K562 (cell line): ENCODE data around the gene CHM. TPM values are rescaled to one million over a fixed set of nuclear protein-coding genes. Genes with fewer than 3 reads are reported as not detected.

Experiments used
- ATAC-seq: fragments of 200-7000 bp; cut with Tn5 transposase; 3 replicates; pipeline ENCODE4 v1.9.1; 2020; ENCODE audit warnings: moderate library complexity
- BruUV-seq: library from RNA; stranded (reverse); fragments of 400-500 nt; replicated peaks from 2 replicates; lab custom pipeline; 2021; lab: Mats Ljungman, UMichigan
- CTCF ChIA-PET: fragments of 300-600 bp; formaldehyde crosslinking; extraction: SDS; loops from one replicate; lab custom pipeline; 2021; ENCODE audit warnings: low intra/inter-chr PET ratio; lab: Yijun Ruan, JAX
- POLR2A ChIA-PET: fragments of 300-600, 350-650 bp; sonication (Branson Sonifier 250); formaldehyde crosslinking; extraction: SDS; loops from one replicate; lab custom pipeline; 2021; ENCODE audit warnings: antibody characterized with exemption, inconsistent platforms; lab: Yijun Ruan, JAX
- DNase-seq, 4 experiments: peaks; one replicate each; pipeline versions ENCODE4 v3.0.0 to v3.0.0-alpha.2; 2011 to 2018; ENCODE audit warnings: low spot score in 3 of 4, mixed read lengths in 3 of 4; ENCODE audit errors: extremely low read depth in 1 of 4
- FAIRE-seq: peaks from 2 replicates; lab custom pipeline; 2011; peaks lifted over from hg19 to GRCh38; lab: Jason Lieb, UNC
- H2AFZ ChIP-seq: 2 replicates; pipeline ENCODE4 v1.6.0; 2011; ENCODE audit warnings: low read depth, low read length, control low read depth, inconsistent platforms
- H3K27ac ChIP-seq: fragments of 200-600 bp; 3 replicates; pipeline ENCODE4 v1.8.0; 2011; ENCODE audit warnings: low read depth, mild to moderate bottlenecking, control low read depth, inconsistent platforms, low read length, moderate library complexity, mixed read lengths; ENCODE audit errors: extremely low read depth
- H3K27me3 ChIP-seq, 2 experiments: fragments of 300-600 bp in 1 of 2; 2 replicates in 1 of 2; 3 replicates in 1 of 2; pipeline versions ENCODE4 v1.6.0 to v1.8.0; 2011; ENCODE audit warnings: inconsistent platforms in 2 of 2, low read length in 2 of 2, mild to moderate bottlenecking in 1 of 2, mixed read lengths in 1 of 2, moderate library complexity in 1 of 2; ENCODE audit not compliant: control insufficient read depth in 2 of 2, insufficient read depth in 2 of 2
- H3K36me3 ChIP-seq: fragments of 300-600 bp; 3 replicates; pipeline ENCODE4 v1.8.0; 2011; ENCODE audit warnings: mild to moderate bottlenecking, low read length, inconsistent platforms; ENCODE audit not compliant: control insufficient read depth, insufficient read depth
- H3K4me1 ChIP-seq, 2 experiments: fragments of 200-600 bp in 1 of 2; replicated peaks in 1 of 2; 2 replicates in 1 of 2; 3 replicates in 1 of 2; pipeline versions ENCODE4 v1.5.1 to v1.8.0; 2011; ENCODE audit warnings: inconsistent platforms in 2 of 2, low read length in 2 of 2, mild to moderate bottlenecking in 1 of 2, mixed read lengths in 1 of 2, moderate library complexity in 1 of 2; ENCODE audit not compliant: control insufficient read depth in 2 of 2, insufficient read depth in 2 of 2
- H3K4me2 ChIP-seq: 2 replicates; pipeline ENCODE4 v1.6.1; 2011; ENCODE audit warnings: low read length, control low read depth, inconsistent platforms, mixed read lengths; ENCODE audit not compliant: insufficient read depth
- H3K4me3 ChIP-seq: fragments of 200-600 bp; sonication (generic), shearing (Covaris generic); 2 replicates; pipeline ENCODE4 v1.5.1; 2016; ENCODE audit warnings: control low read depth, inconsistent platforms
- H3K79me2 ChIP-seq: fragments of 200-600 bp; 3 replicates; pipeline ENCODE4 v1.8.0; 2011; ENCODE audit warnings: low read length, inconsistent platforms; ENCODE audit not compliant: control insufficient read depth, insufficient read depth
- H3K9ac ChIP-seq, 2 experiments: 2 replicates each; pipeline versions ENCODE4 v1.6.0 to v1.6.1; 2011; ENCODE audit warnings: low read depth in 2 of 2, low read length in 2 of 2, control low read depth in 1 of 2, inconsistent platforms in 1 of 2, mild to moderate bottlenecking in 1 of 2, mixed read lengths in 1 of 2; ENCODE audit not compliant: insufficient read depth in 1 of 2
- H3K9me1 ChIP-seq: one replicate; pipeline ENCODE4 v1.6.0; 2011; ENCODE audit warnings: inconsistent platforms, mild to moderate bottlenecking, low read length, moderate library complexity; ENCODE audit not compliant: control insufficient read depth, insufficient read depth
- H3K9me3 ChIP-seq: replicated peaks from 2 replicates; pipeline ENCODE4 v1.5.1; 2011; ENCODE audit warnings: low read depth, low read length, inconsistent platforms; ENCODE audit not compliant: control insufficient read depth, insufficient read depth
- H4K20me1 ChIP-seq: replicated peaks from 2 replicates; pipeline ENCODE4 v1.6.1; 2011; ENCODE audit warnings: low read length, inconsistent platforms, mixed read lengths; ENCODE audit not compliant: control insufficient read depth, insufficient read depth
- FOXK2 ChIP-seq, 2 experiments: fragments of 450-650 bp; IDR thresholded peaks in 1 of 2; conservative IDR thresholded peaks in 1 of 2; 2 replicates each; pipeline ENCODE4 v1.6.1; 2016; ENCODE audit warnings: low read depth in 2 of 2, mild to moderate bottlenecking in 1 of 2
- HBP1 ChIP-seq: fragments of 450-650 bp; formaldehyde crosslinking; IDR thresholded peaks from 2 replicates; pipeline ENCODE4 v1.4.0; 2022; ENCODE audit warnings: missing genetic modification characterization
- STAG1 ChIP-seq: sonication (generic); formaldehyde crosslinking; IDR thresholded peaks from 2 replicates; pipeline ENCODE4 v1.5.0; 2020; ENCODE audit warnings: missing genetic modification reagents, borderline replicate concordance
- ZNF408 ChIP-seq: fragments of 250-450 bp; sonication (Bioruptor Pico); IDR thresholded peaks from 2 replicates; pipeline ENCODE4 v1.4.0; 2020; ENCODE audit warnings: low read depth, mild to moderate bottlenecking, moderate library complexity
- ZNF507 ChIP-seq: conservative IDR thresholded peaks from 2 replicates; pipeline ENCODE4 v1.6.1; 2017; ENCODE audit warnings: missing genetic modification characterization, missing compliant biosample characterization
- in situ Hi-C: fragments of 300-500 bp; cut with MboI; formaldehyde crosslinking; loops from 4 replicates; pipeline ENCODE4 v1.15.0; 2018; ENCODE audit warnings: inconsistent platforms, mixed read lengths
- intact Hi-C: fragments of 100-400 bp; cut with micrococcal nuclease; formaldehyde crosslinking; loops from 2 replicates; pipeline ENCODE4 v1.14.2; 2022
- polyA plus RNA-seq, 8 experiments: library from polyadenylated mRNA; depleted of rRNA in 4 of 8; stranded (reverse) in 5 of 8; unstranded in 3 of 8; fragments of >200 nt; fragmentation: Nextera tagmentation in 2 of 8; fragmentation: Illumina TruSeq in 1 of 8; extraction: Ambion mirVana in 2 of 8; extraction: Trizol in 1 of 8; gene quantifications; 2 replicates each; pipeline versions ENCODE4 v1.2.1 to v1.2.3, GENCODE V29; 2011 to 2014; ENCODE audit warnings: inconsistent platforms in 1 of 8, missing spikeins in 1 of 8
- total RNA-seq, 7 experiments: library from RNA; depleted of rRNA in 6 of 7; stranded (reverse); fragments of >200 nt in 6 of 7; fragmentation: Illumina TruSeq in 2 of 7; extraction: Trizol in 2 of 7; gene quantifications; 2 replicates each; pipeline versions ENCODE4 v1.2.1 to v1.2.3, GENCODE V29; 2011 to 2021; ENCODE audit warnings: low replicate concordance in 1 of 7
- TF ChIP-seq, protein P1 (sequence below): fragments of 450-650 bp; IDR thresholded peaks from 2 replicates; pipeline ENCODE4 v1.6.1; 2017; ENCODE audit warnings: antibody characterized with exemption

Gene CHM
- total and polyA plus RNA-seq, 9 of the 15 experiments (the other 6 are each of a cell fraction or from before 2014, with no cell fraction given) = 2.2 to 9.0 (median 4.6) TPM

DNA sequence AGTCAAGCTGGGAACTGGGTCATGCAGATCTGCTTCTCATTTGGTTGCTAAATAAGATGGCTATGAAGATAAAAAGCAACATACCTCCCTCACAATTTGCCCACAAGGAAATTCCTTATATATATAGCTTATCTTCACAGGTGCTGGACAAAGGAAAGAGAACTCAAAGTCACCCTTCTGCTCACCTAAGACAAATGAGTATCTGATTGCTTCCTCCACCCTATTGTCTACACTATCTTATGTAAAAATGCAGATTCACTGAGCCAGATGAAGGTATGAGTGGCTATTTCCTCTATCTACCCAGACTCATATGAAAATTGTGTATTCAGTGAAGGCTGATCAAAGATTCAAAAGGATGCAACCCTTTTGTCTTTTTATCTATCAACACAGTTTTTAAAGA lies 50.8 kb downstream of the CHM start:
- no peaks in the 10 kb centered on the region for H3K36me3 ChIP-seq
- intact Hi-C loops = no loop called here

More for the DNA sequence above, 50.8 kb downstream of the CHM start:
- no peak for FAIRE-seq
- TF ChIP-seq ZNF507 (tag) (no peak), ZNF408 (CRISPR knock-in tag) (no peak), STAG1 (CRISPR knock-in tag) (no peak), HBP1 (CRISPR knock-in tag) (no peak), FOXK2 (conservative IDR thresholded peaks at IDR 0.05 in 1 of 2, IDR thresholded peaks at IDR 0.05 in 1 of 2; ENCODE audit: low read depth in 2 of 2) (no peak)
- TF ChIP-seq, protein P1, sequence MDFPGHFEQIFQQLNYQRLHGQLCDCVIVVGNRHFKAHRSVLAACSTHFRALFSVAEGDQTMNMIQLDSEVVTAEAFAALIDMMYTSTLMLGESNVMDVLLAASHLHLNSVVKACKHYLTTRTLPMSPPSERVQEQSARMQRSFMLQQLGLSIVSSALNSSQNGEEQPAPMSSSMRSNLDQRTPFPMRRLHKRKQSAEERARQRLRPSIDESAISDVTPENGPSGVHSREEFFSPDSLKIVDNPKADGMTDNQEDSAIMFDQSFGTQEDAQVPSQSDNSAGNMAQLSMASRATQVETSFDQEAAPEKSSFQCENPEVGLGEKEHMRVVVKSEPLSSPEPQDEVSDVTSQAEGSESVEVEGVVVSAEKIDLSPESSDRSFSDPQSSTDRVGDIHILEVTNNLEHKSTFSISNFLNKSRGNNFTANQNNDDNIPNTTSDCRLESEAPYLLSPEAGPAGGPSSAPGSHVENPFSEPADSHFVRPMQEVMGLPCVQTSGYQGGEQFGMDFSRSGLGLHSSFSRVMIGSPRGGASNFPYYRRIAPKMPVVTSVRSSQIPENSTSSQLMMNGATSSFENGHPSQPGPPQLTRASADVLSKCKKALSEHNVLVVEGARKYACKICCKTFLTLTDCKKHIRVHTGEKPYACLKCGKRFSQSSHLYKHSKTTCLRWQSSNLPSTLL = no peak
- ChIA-PET CTCF (no interaction called here), POLR2A (no interaction called here)
- H3K9ac ChIP-seq = no peak overlapping the region
- no peak overlapping the region for H3K4me2 ChIP-seq
- no peaks in the 10 kb centered on the region for H3K79me2 ChIP-seq
- no peaks in the 10 kb centered on the region for H3K27me3 ChIP-seq
- no peak overlapping the region for H3K4me3 ChIP-seq
- H3K9me3 ChIP-seq = no peaks in the 10 kb centered on the region
- no peaks in the 10 kb centered on the region; a peak in 1 of 5 replicates for H3K4me1 ChIP-seq
- H4K20me1 ChIP-seq = no peaks in the 10 kb centered on the region
- H3K27ac ChIP-seq = no peak overlapping the region
- no peak for ATAC-seq
- no peak for DNase-seq
- BruUV-seq = no TSS peak
- no peaks in the 10 kb centered on the region for H3K9me1 ChIP-seq
- in situ Hi-C loops = no loop called here
- no peak overlapping the region for H2AFZ ChIP-seq
